K562 (cell line): ENCODE measurements around the gene RAD54L. TPM values are rescaled to one million over a fixed set of nuclear protein-coding genes. Genes with fewer than 3 reads are reported as not detected.

Source experiments
- BRF1 ChIP-seq: IDR thresholded peaks from 3 replicates; pipeline ENCODE4 v1.6.1; 2011; ENCODE audit warnings: borderline replicate concordance, mild to moderate bottlenecking; ENCODE audit not compliant: insufficient read length; ENCODE audit errors: extremely low read depth
- CCNT2 ChIP-seq: IDR thresholded peaks from 2 replicates; pipeline ENCODE4 v1.6.1; 2011; ENCODE audit warnings: borderline replicate concordance, low read depth, mild to moderate bottlenecking, moderate library complexity, mixed read lengths, low read length; ENCODE audit not compliant: insufficient read length; ENCODE audit errors: extremely low read depth
- CHCHD3 ChIP-seq: fragments of 250-450 bp; sonication (Bioruptor Pico); IDR thresholded peaks from 2 replicates; pipeline ENCODE4 v2.1.2; 2022; ENCODE audit warnings: mild to moderate bottlenecking
- CSDE1 ChIP-seq, 2 experiments: fragments of 450-650 bp; IDR thresholded peaks; 2 replicates each; pipeline ENCODE4 v1.6.1; 2016; ENCODE audit warnings: mild to moderate bottlenecking in 1 of 2
- ETV1 ChIP-seq: fragments of 450-650 bp; conservative IDR thresholded peaks from 2 replicates; pipeline ENCODE4 v1.6.1; 2016; ENCODE audit warnings: missing genetic modification characterization, control low read depth, low read depth, missing compliant biosample characterization
- FOXP1 ChIP-seq: sonication (generic); formaldehyde crosslinking; IDR thresholded peaks from 2 replicates; pipeline ENCODE4 v1.8.0; 2022; ENCODE audit warnings: mild to moderate bottlenecking, missing genetic modification reagents
- GMEB1 ChIP-seq: fragments of 250-450 bp; sonication (Bioruptor Pico); IDR thresholded peaks from 2 replicates; pipeline ENCODE4 v1.4.0; 2020; ENCODE audit warnings: mild to moderate bottlenecking
- HMGN3 ChIP-seq: IDR thresholded peaks from 2 replicates; pipeline ENCODE4 v1.6.1; 2011; ENCODE audit warnings: borderline replicate concordance, low read depth, mild to moderate bottlenecking, mixed read lengths, low read length; ENCODE audit not compliant: insufficient read length; ENCODE audit errors: extremely low read depth
- HNRNPUL1 ChIP-seq: fragments of 200-400 bp; formaldehyde crosslinking; IDR thresholded peaks from 2 replicates; pipeline ENCODE4 v1.6.1; 2017; ENCODE audit warnings: low read length
- PHB ChIP-seq: fragments of 250-450 bp; sonication (Bioruptor Pico); IDR thresholded peaks from 2 replicates; pipeline ENCODE4 v1.5.0; 2021
- SMC3 ChIP-seq: conservative IDR thresholded peaks from 2 replicates; pipeline ENCODE4 v1.6.1; 2011; ENCODE audit warnings: low read depth, low read length, improper control_type of control experiment; ENCODE audit not compliant: insufficient read depth
- TAF1 ChIP-seq: IDR thresholded peaks from 2 replicates; pipeline ENCODE4 v1.6.1; 2011; ENCODE audit warnings: mild to moderate bottlenecking, low read length, moderate library complexity; ENCODE audit not compliant: insufficient read depth, control insufficient read depth, severe bottlenecking; ENCODE audit errors: extremely low read depth
- ZBED1 ChIP-seq: IDR thresholded peaks from 2 replicates; pipeline ENCODE4 v1.6.1; 2014
- ZBTB17 ChIP-seq: fragments of 450-650 bp; formaldehyde crosslinking; IDR thresholded peaks from 2 replicates; pipeline ENCODE4 v1.4.0; 2020; ENCODE audit warnings: mild to moderate bottlenecking
- ZFP1 ChIP-seq: fragments of 450-650 bp; formaldehyde crosslinking; IDR thresholded peaks from 2 replicates; pipeline ENCODE4 v1.4.0; 2020; ENCODE audit warnings: mild to moderate bottlenecking, mixed read lengths
- ZNF695 ChIP-seq: fragments of 450-650 bp; formaldehyde crosslinking; IDR thresholded peaks from 2 replicates; pipeline ENCODE4 v1.4.0; 2020; ENCODE audit warnings: mild to moderate bottlenecking, moderate library complexity
- ZNF717 ChIP-seq: fragments of 250-450 bp; sonication (Bioruptor Pico); IDR thresholded peaks from 2 replicates; pipeline ENCODE4 v1.5.0; 2021
- ZNF740 ChIP-seq, 3 experiments: fragments of 200-800 bp in 1 of 3; sonication (Bioruptor generic) in 1 of 3; sonication (generic) in 1 of 3; formaldehyde crosslinking in 1 of 3; IDR thresholded peaks; 2 replicates each; pipeline versions ENCODE4 v1.6.1 to v1.8.0; 2016 to 2022; ENCODE audit warnings: mild to moderate bottlenecking in 2 of 3, missing compliant biosample characterization in 2 of 3, missing genetic modification characterization in 2 of 3, missing genetic modification reagents in 1 of 3
- polyA plus RNA-seq, 8 experiments: library from polyadenylated mRNA; depleted of rRNA in 4 of 8; stranded (reverse) in 5 of 8; unstranded in 3 of 8; fragments of >200 nt; fragmentation: Nextera tagmentation in 2 of 8; fragmentation: Illumina TruSeq in 1 of 8; extraction: Ambion mirVana in 2 of 8; extraction: Trizol in 1 of 8; gene quantifications; 2 replicates each; pipeline versions ENCODE4 v1.2.1 to v1.2.3, GENCODE V29; 2011 to 2014; ENCODE audit warnings: inconsistent platforms in 1 of 8, missing spikeins in 1 of 8
- total RNA-seq, 7 experiments: library from RNA; depleted of rRNA in 6 of 7; stranded (reverse); fragments of >200 nt in 6 of 7; fragmentation: Illumina TruSeq in 2 of 7; extraction: Trizol in 2 of 7; gene quantifications; 2 replicates each; pipeline versions ENCODE4 v1.2.1 to v1.2.3, GENCODE V29; 2011 to 2021; ENCODE audit warnings: low replicate concordance in 1 of 7
- TF ChIP-seq, protein P1 (sequence below): fragments of 250-450 bp; sonication (Bioruptor Pico); IDR thresholded peaks from 2 replicates; pipeline ENCODE4 v1.8.0; 2021; ENCODE audit warnings: borderline replicate concordance, mild to moderate bottlenecking, moderate library complexity; ENCODE audit not compliant: poor library complexity, severe bottlenecking
- TF ChIP-seq, protein P2 (sequence below): fragments of 450-650 bp; IDR thresholded peaks from 2 replicates; pipeline ENCODE4 v1.6.1; 2018; ENCODE audit not compliant: partially characterized antibody

The RAD54L gene
- total and polyA plus RNA-seq, 9 of the 15 experiments (the other 6 are each of a cell fraction or from before 2014, with no cell fraction given): 17.9 to 92.3 (median 37.5) TPM

- 0 out of 2 replicates have a peak, but pooled peaks have one; percentile 24 for TF ChIP-seq SMC3
- no peak for TF ChIP-seq PHB
- TF ChIP-seq ZNF695: no peak
- peak; percentile 62 to 96; a peak in 3 of 4 replicates for TF ChIP-seq CSDE1 (IDR thresholded peaks at IDR 0.05)
- TF ChIP-seq, protein P1, sequence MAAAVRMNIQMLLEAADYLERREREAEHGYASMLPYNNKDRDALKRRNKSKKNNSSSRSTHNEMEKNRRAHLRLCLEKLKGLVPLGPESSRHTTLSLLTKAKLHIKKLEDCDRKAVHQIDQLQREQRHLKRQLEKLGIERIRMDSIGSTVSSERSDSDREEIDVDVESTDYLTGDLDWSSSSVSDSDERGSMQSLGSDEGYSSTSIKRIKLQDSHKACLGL (CRISPR knock-in tag): peak; percentile 76
- no peak for TF ChIP-seq BRF1
- no peak for TF ChIP-seq ZNF717 (CRISPR knock-in tag)
- TF ChIP-seq FOXP1 (CRISPR knock-in tag): no peak
- no peak for TF ChIP-seq HNRNPUL1
- peak; percentile 94 for TF ChIP-seq ETV1 (tag)
- no peak; the same call in 1 of the 2 replicates for TF ChIP-seq CHCHD3 (CRISPR knock-in tag)
- no peak for TF ChIP-seq ZNF740 (CRISPR knock-in tag; IDR thresholded peaks at IDR 0.05)
- TF ChIP-seq ZNF740 (tag; IDR thresholded peaks at IDR 0.05): no peak; a peak in 1 of 4 replicates
- peak; percentile 17; the same call in 1 of the 2 replicates for TF ChIP-seq ZBTB17 (CRISPR knock-in tag)
- TF ChIP-seq TAF1: peak; percentile 93
- TF ChIP-seq ZBED1: peak; percentile 12; the same call in 1 of the 2 replicates
- TF ChIP-seq ZFP1 (CRISPR knock-in tag): no peak
- TF ChIP-seq, protein P2, sequence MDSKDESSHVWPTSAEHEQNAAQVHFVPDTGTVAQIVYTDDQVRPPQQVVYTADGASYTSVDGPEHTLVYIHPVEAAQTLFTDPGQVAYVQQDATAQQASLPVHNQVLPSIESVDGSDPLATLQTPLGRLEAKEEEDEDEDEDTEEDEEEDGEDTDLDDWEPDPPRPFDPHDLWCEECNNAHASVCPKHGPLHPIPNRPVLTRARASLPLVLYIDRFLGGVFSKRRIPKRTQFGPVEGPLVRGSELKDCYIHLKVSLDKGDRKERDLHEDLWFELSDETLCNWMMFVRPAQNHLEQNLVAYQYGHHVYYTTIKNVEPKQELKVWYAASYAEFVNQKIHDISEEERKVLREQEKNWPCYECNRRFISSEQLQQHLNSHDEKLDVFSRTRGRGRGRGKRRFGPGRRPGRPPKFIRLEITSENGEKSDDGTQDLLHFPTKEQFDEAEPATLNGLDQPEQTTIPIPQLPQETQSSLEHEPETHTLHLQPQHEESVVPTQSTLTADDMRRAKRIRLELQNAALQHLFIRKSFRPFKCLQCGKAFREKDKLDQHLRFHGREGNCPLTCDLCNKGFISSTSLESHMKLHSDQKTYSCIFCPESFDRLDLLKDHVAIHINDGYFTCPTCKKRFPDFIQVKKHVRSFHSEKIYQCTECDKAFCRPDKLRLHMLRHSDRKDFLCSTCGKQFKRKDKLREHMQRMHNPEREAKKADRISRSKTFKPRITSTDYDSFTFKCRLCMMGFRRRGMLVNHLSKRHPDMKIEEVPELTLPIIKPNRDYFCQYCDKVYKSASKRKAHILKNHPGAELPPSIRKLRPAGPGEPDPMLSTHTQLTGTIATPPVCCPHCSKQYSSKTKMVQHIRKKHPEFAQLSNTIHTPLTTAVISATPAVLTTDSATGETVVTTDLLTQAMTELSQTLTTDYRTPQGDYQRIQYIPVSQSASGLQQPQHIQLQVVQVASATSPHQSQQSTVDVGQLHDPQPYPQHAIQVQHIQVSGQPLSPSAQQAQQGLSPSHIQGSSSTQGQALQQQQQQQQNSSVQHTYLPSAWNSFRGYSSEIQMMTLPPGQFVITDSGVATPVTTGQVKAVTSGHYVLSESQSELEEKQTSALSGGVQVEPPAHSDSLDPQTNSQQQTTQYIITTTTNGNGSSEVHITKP: peak; percentile 100
- TF ChIP-seq CCNT2: peak; percentile 89
- peak; percentile 85 for TF ChIP-seq HMGN3
- TF ChIP-seq GMEB1 (CRISPR knock-in tag): peak; percentile 69
Measured at GRCh38 chr1:46303038-46303871, 55.7 kb downstream of the RAD54L start, which contains the start of the genes LRRC41 and UQCRH (continued).
